Neural progenitor cell (in vitro differentiated cells): ENCODE results near the gene FLT4. TPM values are rescaled to one million over a fixed set of nuclear protein-coding genes. Genes with fewer than 3 reads are reported as not detected.

Source experiments
- DNase-seq: peaks from one replicate; pipeline ENCODE4 v3.0.0-alpha.2; 2016; ENCODE audit warnings: low spot score
- H2AFZ ChIP-seq: fragments of 200-600 bp; sonication (generic); replicated peaks from 2 replicates; pipeline ENCODE4 v1.6.1; 2016; ENCODE audit warnings: antibody characterized with exemption
- H3F3A ChIP-seq: fragments of 200-600 bp; sonication (generic); 2 replicates; pipeline ENCODE4 v1.6.1; 2016; ENCODE audit warnings: antibody characterized with exemption, low read depth
- H3K27ac ChIP-seq: fragments of 200-600 bp; sonication (generic); 2 replicates; pipeline ENCODE4 v1.5.1; 2016; ENCODE audit warnings: mild to moderate bottlenecking
- H3K27me3 ChIP-seq: fragments of 200-600 bp; sonication (generic); 2 replicates; pipeline ENCODE4 v1.6.1; 2016; ENCODE audit warnings: mild to moderate bottlenecking, moderate library complexity
- H3K36me3 ChIP-seq: fragments of 200-600 bp; sonication (generic); 2 replicates; pipeline ENCODE4 v1.5.1; 2016
- H3K4me1 ChIP-seq: fragments of 200-600 bp; sonication (generic); 2 replicates; pipeline ENCODE4 v1.6.1; 2016; ENCODE audit warnings: mixed run types
- H3K4me2 ChIP-seq: fragments of 200-600 bp; sonication (generic); 2 replicates; pipeline ENCODE4 v1.6.1; 2016
- H3K4me3 ChIP-seq: fragments of 200-600 bp; sonication (generic); 2 replicates; pipeline ENCODE4 v1.5.1; 2016
- H3K79me2 ChIP-seq: fragments of 200-600 bp; sonication (generic); 2 replicates; pipeline ENCODE4 v1.6.1; 2016; ENCODE audit warnings: low read depth
- H3K9ac ChIP-seq: fragments of 200-600 bp; sonication (generic); 2 replicates; pipeline ENCODE4 v1.6.1; 2016
- H3K9me3 ChIP-seq: fragments of 200-600 bp; sonication (generic); 2 replicates; pipeline ENCODE4 v1.5.1; 2016; ENCODE audit warnings: low read depth
- H4K20me1 ChIP-seq: fragments of 200-600 bp; sonication (generic); 2 replicates; pipeline ENCODE4 v1.6.1; 2016; ENCODE audit warnings: low read depth
- H3K27ac Mint-ChIP-seq: 3 replicates; pipeline ENCODE4 v1.8.0; 2021; ENCODE audit warnings: mixed read lengths
- H3K27me3 Mint-ChIP-seq: 2 replicates; pipeline ENCODE4 v1.8.0; 2022; ENCODE audit warnings: low read depth, mild to moderate bottlenecking, inconsistent platforms, moderate library complexity, mixed read lengths; ENCODE audit not compliant: insufficient read depth
- H3K36me3 Mint-ChIP-seq: 3 replicates; pipeline ENCODE4 v1.8.0; 2021; ENCODE audit warnings: mixed read lengths
- H3K4me1 Mint-ChIP-seq: 3 replicates; pipeline ENCODE4 v1.8.0; 2021; ENCODE audit warnings: mixed read lengths
- H3K4me3 Mint-ChIP-seq: 3 replicates; pipeline ENCODE4 v1.8.0; 2021; ENCODE audit warnings: mild to moderate bottlenecking, moderate library complexity, mixed read lengths
- H3K9me3 Mint-ChIP-seq: 3 replicates; pipeline ENCODE4 v1.8.0; 2020; ENCODE audit warnings: mixed read lengths
- CTCF ChIP-seq: fragments of 200-600 bp; sonication (generic); IDR thresholded peaks from 2 replicates; pipeline ENCODE4 v1.5.1; 2017; ENCODE audit warnings: antibody characterized with exemption, mild to moderate bottlenecking
- EZH2 ChIP-seq: fragments of 200-600 bp; sonication (generic); IDR thresholded peaks from 2 replicates; pipeline ENCODE4 v1.6.1; 2017; ENCODE audit warnings: antibody characterized with exemption, mild to moderate bottlenecking, moderate library complexity
- EZH2phosphoT487 ChIP-seq: fragments of 200-600 bp; sonication (generic); IDR thresholded peaks from 2 replicates; pipeline ENCODE4 v1.6.1; 2017; ENCODE audit warnings: antibody characterized with exemption
- total RNA-seq: library from RNA; depleted of rRNA; stranded (reverse); fragments of >200 nt; gene quantifications from 2 replicates; pipeline ENCODE4 v1.2.3, GENCODE V29; 2015; ENCODE audit warnings: low replicate concordance

Gene FLT4
- total RNA-seq, 1 donor from 2014 or later: 2.3 TPM

- Histone ChIP-seq H3F3A (no peaks in the 10 kb centered on the region), H3K36me3 (peaks cover 24% of the 10 kb centered on the region), H3K4me2 (no peak overlapping the region), H3K4me1 (peaks cover 7% of the 10 kb centered on the region), H3K9ac (no peak overlapping the region), H3K9me3 (no peaks in the 10 kb centered on the region), H3K4me3 (no peak overlapping the region), H2AFZ (no peak overlapping the region), H3K27me3 (no peaks in the 10 kb centered on the region), H3K79me2 (peaks cover 76% of the 10 kb centered on the region), H4K20me1 (peaks cover 18% of the 10 kb centered on the region), H3K27ac (no peak overlapping the region)
- TF ChIP-seq EZH2 (no peak), CTCF (no peak), EZH2phosphoT487 (no peak)
- H3K4me3 Mint-ChIP-seq: no peak overlapping the region
- peaks cover 68% of the 10 kb centered on the region for H3K36me3 Mint-ChIP-seq
- DNase-seq: no peak
- peaks cover 3% of the 10 kb centered on the region for H3K9me3 Mint-ChIP-seq
- H3K4me1 Mint-ChIP-seq: peaks cover 4% of the 10 kb centered on the region
- H3K27ac Mint-ChIP-seq: no peak overlapping the region
- H3K27me3 Mint-ChIP-seq: peaks cover 2% of the 10 kb centered on the region
Measured at GRCh38 chr5:180557217-180557809, 92.1 kb downstream of the FLT4 start.

- no peak for TF ChIP-seq CTCF
- TF ChIP-seq EZH2phosphoT487: no peak
- TF ChIP-seq EZH2: no peak
- H3F3A ChIP-seq: no peaks in the 10 kb centered on the region
- H2AFZ ChIP-seq: no peak overlapping the region
- H3K9me3 ChIP-seq: no peaks in the 10 kb centered on the region
- H3K27me3 Mint-ChIP-seq: no peaks in the 10 kb centered on the region
- no peak for DNase-seq
- H3K4me1 Mint-ChIP-seq: peaks cover 4% of the 10 kb centered on the region
- no peak overlapping the region for H3K4me3 ChIP-seq
- H3K27me3 ChIP-seq: no peaks in the 10 kb centered on the region
- no peak overlapping the region for H3K4me3 Mint-ChIP-seq
- peaks cover 7% of the 10 kb centered on the region for H3K4me1 ChIP-seq
- peaks cover 73% of the 10 kb centered on the region for H3K79me2 ChIP-seq
- H3K27ac Mint-ChIP-seq: no peak overlapping the region
- H3K27ac ChIP-seq: no peak overlapping the region
- no peak overlapping the region for H3K4me2 ChIP-seq
- H3K9me3 Mint-ChIP-seq: peaks cover 3% of the 10 kb centered on the region
- no peak overlapping the region for H3K9ac ChIP-seq
- H3K36me3 ChIP-seq: peaks cover 28% of the 10 kb centered on the region
- H4K20me1 ChIP-seq: peaks cover 18% of the 10 kb centered on the region
- peaks cover 62% of the 10 kb centered on the region for H3K36me3 Mint-ChIP-seq
Measured at GRCh38 chr5:180555168-180555921, 94.1 kb downstream of the FLT4 start.

GRCh38 chr5:180553530-180553929, 95.9 kb downstream of the FLT4 start:
- TF ChIP-seq EZH2phosphoT487 (no peak), EZH2 (no peak)
- Histone ChIP-seq H4K20me1 (peaks cover 20% of the 10 kb centered on the region), H3K27ac (peak overlapping the region; percentile 31), H3K27me3 (no peaks in the 10 kb centered on the region), H3K4me1 (peaks cover 7% of the 10 kb centered on the region), H3K4me2 (no peak overlapping the region), H3K4me3 (no peak overlapping the region), H3K9ac (no peak overlapping the region), H3K36me3 (peaks cover 27% of the 10 kb centered on the region), H3K9me3 (no peaks in the 10 kb centered on the region), H2AFZ (no peak overlapping the region), H3K79me2 (peaks cover 71% of the 10 kb centered on the region), H3F3A (no peaks in the 10 kb centered on the region)
- peaks cover 4% of the 10 kb centered on the region for H3K4me1 Mint-ChIP-seq
- peaks cover 54% of the 10 kb centered on the region for H3K36me3 Mint-ChIP-seq
- H3K27ac Mint-ChIP-seq: no peak overlapping the region
- H3K9me3 Mint-ChIP-seq: peaks cover 3% of the 10 kb centered on the region
- no peaks in the 10 kb centered on the region for H3K27me3 Mint-ChIP-seq
- H3K4me3 Mint-ChIP-seq: no peak overlapping the region
- no peak for DNase-seq

Other genes starting within 250 kb of the FLT4 start
- 28.6 and 38.5 TPM in 2 replicates for gene CNOT6, start 155.2 kb downstream of the FLT4 start, total RNA-seq
- not detected in 2 replicates for gene SCGB3A1, start 58.1 kb downstream of the FLT4 start, total RNA-seq
- gene OR2Y1, start 90.5 kb upstream of the FLT4 start, total RNA-seq: not detected in 2 replicates
- gene MGAT1, start 153.2 kb upstream of the FLT4 start, total RNA-seq: 31.8 and 67.8 TPM in 2 replicates
- 47.2 and 65.4 TPM in 2 replicates for gene ZFP62, start 211.7 kb upstream of the FLT4 start, total RNA-seq
- gene BTNL8, start 249.6 kb upstream of the FLT4 start, total RNA-seq: 0.22 and 0.34 TPM in 2 replicates